PC-9 (cell line): ENCODE measurements around the gene SYNM. TPM values are rescaled to one million over a fixed set of nuclear protein-coding genes. Genes with fewer than 3 reads are reported as not detected.

Experiments used
- BruUV-seq: library from RNA; stranded (reverse); fragments of 400-500 nt; replicated peaks from 2 replicates; lab custom pipeline; 2021; lab: Mats Ljungman, UMichigan
- CTCF ChIA-PET: fragments of 300-600 bp; sonication (Branson Sonifier 250); formaldehyde crosslinking; loops from one replicate; lab custom pipeline; 2022; ENCODE audit warnings: antibody characterized with exemption; lab: Charles Lee
- POLR2A ChIA-PET: fragments of 300-600 bp; sonication (Branson Sonifier 250); formaldehyde crosslinking; loops from one replicate; lab custom pipeline; 2022; ENCODE audit warnings: antibody characterized with exemption; ENCODE audit not compliant: unreplicated experiment; lab: Charles Lee
- DNase-seq, 2 experiments: peaks; one replicate each; pipeline versions ENCODE4 v3.0.0 to v3.0.0-alpha.2; 2015 to 2022; ENCODE audit warnings: mixed read lengths in 1 of 2
- H2AFZ ChIP-seq: fragments of 200-600 bp; sonication (generic); 2 replicates; pipeline ENCODE4 v1.8.1; 2017; ENCODE audit warnings: antibody characterized with exemption
- H3F3A ChIP-seq: fragments of 200-600 bp; sonication (generic); 2 replicates; pipeline ENCODE4 v1.8.1; 2017; ENCODE audit warnings: antibody characterized with exemption, mild to moderate bottlenecking, low read depth; ENCODE audit not compliant: insufficient read depth
- H3K27ac ChIP-seq: fragments of 200-600 bp; sonication (generic); 2 replicates; pipeline ENCODE4 v1.6.1; 2016; ENCODE audit warnings: mixed run types
- H3K27me3 ChIP-seq: fragments of 200-600 bp; sonication (generic); 2 replicates; pipeline ENCODE4 v1.6.1; 2016; ENCODE audit warnings: low read depth, mixed run types; ENCODE audit not compliant: insufficient read depth
- H3K36me3 ChIP-seq: fragments of 200-600 bp; sonication (generic); 2 replicates; pipeline ENCODE4 v1.6.1; 2016; ENCODE audit warnings: low read depth, mixed run types
- H3K4me1 ChIP-seq: fragments of 200-600 bp; sonication (generic); replicated peaks from 2 replicates; pipeline ENCODE4 v1.6.1; 2016; ENCODE audit warnings: mixed run types; ENCODE audit not compliant: insufficient read depth
- H3K4me2 ChIP-seq: fragments of 200-600 bp; sonication (generic); 2 replicates; pipeline ENCODE4 v1.6.1; 2017; ENCODE audit warnings: mixed run types
- H3K4me3 ChIP-seq: fragments of 200-600 bp; sonication (generic); 2 replicates; pipeline ENCODE4 v1.6.1; 2016; ENCODE audit warnings: mixed run types
- H3K79me2 ChIP-seq: fragments of 200-600 bp; sonication (generic); 2 replicates; pipeline ENCODE4 v1.6.1; 2017; ENCODE audit warnings: low read depth, mixed run types
- H3K9me2 ChIP-seq: fragments of 200-600 bp; sonication (generic); 2 replicates; pipeline ENCODE4 v1.8.1; 2017; ENCODE audit warnings: mild to moderate bottlenecking; ENCODE audit not compliant: insufficient read depth
- H3K9me3 ChIP-seq: fragments of 200-600 bp; sonication (generic); 2 replicates; pipeline ENCODE4 v1.8.1; 2016; ENCODE audit warnings: low read depth; ENCODE audit not compliant: insufficient read depth
- H4K20me1 ChIP-seq: fragments of 200-600 bp; sonication (generic); 2 replicates; pipeline ENCODE4 v1.8.1; 2017; ENCODE audit not compliant: insufficient read depth
- EZH2 ChIP-seq: fragments of 200-600 bp; sonication (generic); IDR thresholded peaks from 2 replicates; pipeline ENCODE4 v1.8.0; 2017; ENCODE audit warnings: antibody characterized with exemption, low read depth
- intact Hi-C: fragments of 100-400 bp; cut with micrococcal nuclease; formaldehyde crosslinking; loops from one replicate; pipeline ENCODE4 v1.10.0; 2022; ENCODE audit not compliant: unreplicated experiment
- total RNA-seq: library from RNA; stranded (reverse); gene quantifications from 2 replicates; pipeline ENCODE4 v1.2.3, GENCODE V29; 2021
- TF ChIP-seq, protein P1 (sequence below): fragments of 200-600 bp; sonication (generic); conservative IDR thresholded peaks from 2 replicates; pipeline ENCODE4 v1.6.1; 2017; ENCODE audit warnings: mixed run types, antibody characterized with exemption, mild to moderate bottlenecking, moderate library complexity

SYNM gene
- total RNA-seq, 1 experiment from 2014 or later: 2.4 TPM

DNA sequence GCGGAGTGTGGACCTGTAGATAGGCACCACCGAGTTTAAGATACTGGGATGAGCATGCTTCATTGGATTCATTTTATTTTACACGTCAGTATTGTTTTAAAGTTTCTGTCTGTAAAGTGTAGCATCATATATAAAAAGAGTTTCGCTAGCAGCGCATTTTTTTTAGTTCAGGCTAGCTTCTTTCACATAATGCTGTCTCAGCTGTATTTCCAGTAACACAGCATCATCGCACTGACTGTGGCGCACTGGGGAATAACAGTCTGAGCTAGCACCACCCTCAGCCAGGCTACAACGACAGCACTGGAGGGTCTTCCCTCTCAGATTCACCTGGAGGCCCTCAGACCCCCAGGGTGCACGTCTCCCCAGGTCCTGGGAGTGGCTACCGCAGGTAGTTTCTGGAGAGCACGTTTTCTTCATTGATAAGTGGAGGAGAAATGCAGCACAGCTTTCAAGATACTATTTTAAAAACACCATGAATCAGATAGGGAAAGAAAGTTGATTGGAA is 29.5 kb downstream of the SYNM start:
- CTCF ChIA-PET: interaction anchor here (1.1 kb wide), 1 partner anchor 34 kb away, joined by 5 read pairs; no protein-coding TSS in a partner anchor

DNA sequence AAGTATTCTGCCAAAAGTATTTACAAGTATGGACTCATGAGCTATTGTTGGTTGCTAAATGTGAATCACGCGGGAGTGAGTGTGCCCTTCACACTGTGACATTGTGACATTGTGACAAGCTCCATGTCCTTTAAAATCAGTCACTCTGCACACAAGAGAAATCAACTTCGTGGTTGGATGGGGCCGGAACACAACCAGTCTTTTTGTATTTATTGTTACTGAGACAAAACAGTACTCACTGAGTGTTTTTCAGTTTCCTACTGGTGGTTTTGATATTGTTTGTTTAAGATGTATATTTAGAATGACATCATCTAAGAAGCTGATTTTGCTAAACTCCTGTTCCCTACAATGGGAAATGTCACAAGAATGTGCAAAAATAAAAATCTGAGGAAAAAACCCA is 30.3 kb downstream of the SYNM start:
- POLR2A ChIA-PET: no interaction called here
- Histone ChIP-seq H3K36me3 (no peaks in the 10 kb centered on the region), H3K27me3 (no peaks in the 10 kb centered on the region), H3K9me3 (no peaks in the 10 kb centered on the region), H3K4me1 (no peaks in the 10 kb centered on the region; the same call in 1 of the 2 replicates), H3K9me2 (no peaks in the 10 kb centered on the region), H3K79me2 (no peaks in the 10 kb centered on the region), H3K4me2 (no peak overlapping the region), H3K27ac (no peak overlapping the region), H2AFZ (no peak overlapping the region), H4K20me1 (no peaks in the 10 kb centered on the region), H3K4me3 (no peak overlapping the region), H3F3A (no peaks in the 10 kb centered on the region)
- DNase-seq: no peak
- TF ChIP-seq, protein P1, sequence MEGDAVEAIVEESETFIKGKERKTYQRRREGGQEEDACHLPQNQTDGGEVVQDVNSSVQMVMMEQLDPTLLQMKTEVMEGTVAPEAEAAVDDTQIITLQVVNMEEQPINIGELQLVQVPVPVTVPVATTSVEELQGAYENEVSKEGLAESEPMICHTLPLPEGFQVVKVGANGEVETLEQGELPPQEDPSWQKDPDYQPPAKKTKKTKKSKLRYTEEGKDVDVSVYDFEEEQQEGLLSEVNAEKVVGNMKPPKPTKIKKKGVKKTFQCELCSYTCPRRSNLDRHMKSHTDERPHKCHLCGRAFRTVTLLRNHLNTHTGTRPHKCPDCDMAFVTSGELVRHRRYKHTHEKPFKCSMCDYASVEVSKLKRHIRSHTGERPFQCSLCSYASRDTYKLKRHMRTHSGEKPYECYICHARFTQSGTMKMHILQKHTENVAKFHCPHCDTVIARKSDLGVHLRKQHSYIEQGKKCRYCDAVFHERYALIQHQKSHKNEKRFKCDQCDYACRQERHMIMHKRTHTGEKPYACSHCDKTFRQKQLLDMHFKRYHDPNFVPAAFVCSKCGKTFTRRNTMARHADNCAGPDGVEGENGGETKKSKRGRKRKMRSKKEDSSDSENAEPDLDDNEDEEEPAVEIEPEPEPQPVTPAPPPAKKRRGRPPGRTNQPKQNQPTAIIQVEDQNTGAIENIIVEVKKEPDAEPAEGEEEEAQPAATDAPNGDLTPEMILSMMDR: no peak
- no peak for TF ChIP-seq EZH2
- no TSS peak for BruUV-seq
- intact Hi-C loops: no loop called here
- CTCF ChIA-PET: no interaction called here

More for the DNA sequence above, 29.5 kb downstream of the SYNM start:
- Histone ChIP-seq H3K79me2 (no peaks in the 10 kb centered on the region), H3K9me3 (no peaks in the 10 kb centered on the region), H3K27me3 (no peaks in the 10 kb centered on the region), H3K9me2 (no peaks in the 10 kb centered on the region), H3K27ac (no peak overlapping the region), H2AFZ (no peak overlapping the region), H3K4me1 (peaks cover 1% of the 10 kb centered on the region), H3F3A (no peaks in the 10 kb centered on the region), H3K4me2 (no peak overlapping the region), H4K20me1 (no peaks in the 10 kb centered on the region), H3K36me3 (no peaks in the 10 kb centered on the region), H3K4me3 (no peak overlapping the region)
- POLR2A ChIA-PET: interaction anchor here (0.7 kb wide), 1 partner anchor 589 kb away, joined by 5 read pairs; no protein-coding TSS in a partner anchor
- no peak for TF ChIP-seq EZH2
- TF ChIP-seq, protein P1: no peak
- BruUV-seq: no TSS peak
- DNase-seq: no peak
- intact Hi-C loops: no loop called here

DNA sequence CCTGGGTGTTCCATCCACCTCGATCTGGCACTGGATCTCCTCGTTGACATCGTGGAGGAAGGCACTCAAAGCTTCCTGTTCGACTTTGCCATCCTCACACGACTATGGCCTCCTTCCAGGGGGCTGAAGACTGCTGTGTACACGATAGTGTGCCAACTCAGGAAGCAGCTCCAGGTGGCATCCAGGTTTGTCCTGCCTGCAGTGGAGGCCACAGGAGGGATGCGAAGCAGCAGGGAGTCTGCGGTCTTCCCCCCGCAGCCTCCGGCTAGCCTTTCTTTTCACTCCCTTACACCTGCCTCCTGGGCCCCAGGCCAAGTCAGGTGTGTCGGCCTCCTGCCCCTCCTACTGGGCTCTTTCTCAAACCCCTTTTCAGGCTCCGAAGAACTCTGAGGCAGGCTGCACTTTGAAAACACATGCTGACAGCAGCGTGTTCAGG is 32.2 kb downstream of the SYNM start:
- H3F3A ChIP-seq: no peaks in the 10 kb centered on the region
- POLR2A ChIA-PET: no interaction called here
- H3K4me1 ChIP-seq: no peaks in the 10 kb centered on the region; the same call in 1 of the 2 replicates
- intact Hi-C loops: no loop called here
- BruUV-seq: no TSS peak
- no peak for DNase-seq
- no peaks in the 10 kb centered on the region for H3K36me3 ChIP-seq
- CTCF ChIA-PET: no interaction called here
- H3K27ac ChIP-seq: no peak overlapping the region
- no peak overlapping the region for H3K4me3 ChIP-seq
- no peaks in the 10 kb centered on the region for H4K20me1 ChIP-seq
- H3K4me2 ChIP-seq: no peak overlapping the region
- H3K27me3 ChIP-seq: no peaks in the 10 kb centered on the region
- no peak overlapping the region for H2AFZ ChIP-seq
- H3K79me2 ChIP-seq: no peaks in the 10 kb centered on the region
- TF ChIP-seq, protein P1: no peak
- TF ChIP-seq EZH2: no peak
- H3K9me3 ChIP-seq: no peaks in the 10 kb centered on the region
- no peaks in the 10 kb centered on the region for H3K9me2 ChIP-seq
